K562 (cell line): ENCODE measurements around the gene PHF21A. TPM values are rescaled to one million over a fixed set of nuclear protein-coding genes. Genes with fewer than 3 reads are reported as not detected.
A peak's percentile ranks its signal among the peaks of the same experiment; 100 is the strongest.

Experiments used
- CBX3 ChIP-seq, 2 experiments: IDR thresholded peaks; 1 replicate in 1 of 2; 2 replicates in 1 of 2; pipeline ENCODE4 v1.6.1; 2012; ENCODE audit warnings: inconsistent platforms in 2 of 2, low read length in 2 of 2, borderline replicate concordance in 1 of 2, control low read depth in 1 of 2
- CHD1 ChIP-seq: fragments of 200-600 bp; sonication (generic); IDR thresholded peaks from one replicate; pipeline ENCODE4 v1.6.1; 2012; ENCODE audit warnings: mild to moderate bottlenecking, moderate library complexity, low read length, inconsistent platforms
- CREM ChIP-seq: IDR thresholded peaks from 2 replicates; pipeline ENCODE4 v1.6.1; 2014; ENCODE audit warnings: antibody characterized with exemption, low read depth
- FOXP1 ChIP-seq: sonication (generic); formaldehyde crosslinking; IDR thresholded peaks from 2 replicates; pipeline ENCODE4 v1.8.0; 2022; ENCODE audit warnings: mild to moderate bottlenecking, missing genetic modification reagents
- HMG20B ChIP-seq: fragments of 250-450 bp; sonication (Bioruptor Pico); IDR thresholded peaks from 2 replicates; pipeline ENCODE4 v1.5.0; 2021; ENCODE audit warnings: mild to moderate bottlenecking
- KDM4B ChIP-seq, 2 experiments: fragments of 450-650 bp in 1 of 2; sonication (generic) in 1 of 2; IDR thresholded peaks; 2 replicates each; pipeline ENCODE4 v1.6.1; 2016 to 2017; ENCODE audit warnings: borderline replicate concordance in 2 of 2, antibody characterized with exemption in 1 of 2, low read depth in 1 of 2, mild to moderate bottlenecking in 1 of 2
- KLF6 ChIP-seq: fragments of 250-450 bp; sonication (Bioruptor Pico); IDR thresholded peaks from 2 replicates; pipeline ENCODE4 v1.4.0; 2020; ENCODE audit warnings: mild to moderate bottlenecking, moderate library complexity, borderline replicate concordance
- MTA2 ChIP-seq: fragments of 450-650 bp; IDR thresholded peaks from 2 replicates; pipeline ENCODE4 v1.6.1; 2016; ENCODE audit warnings: low read depth
- MYBL2 ChIP-seq, 2 experiments: fragments of 450-650 bp in 1 of 2; sonication (generic) in 1 of 2; formaldehyde crosslinking in 1 of 2; IDR thresholded peaks; 2 replicates each; pipeline versions ENCODE4 v1.6.1 to v1.8.1; 2017 to 2022; ENCODE audit warnings: borderline replicate concordance in 1 of 2, inconsistent platforms in 1 of 2, low read depth in 1 of 2, mild to moderate bottlenecking in 1 of 2, missing genetic modification reagents in 1 of 2, moderate library complexity in 1 of 2
- NFE2L1 ChIP-seq: fragments of 450-650 bp; IDR thresholded peaks from 2 replicates; pipeline ENCODE4 v1.6.1; 2016; ENCODE audit warnings: missing genetic modification characterization, low read depth, mild to moderate bottlenecking, missing compliant biosample characterization, moderate library complexity, borderline replicate concordance
- POLR2B ChIP-seq: fragments of 450-650 bp; IDR thresholded peaks from 2 replicates; pipeline ENCODE4 v1.6.1; 2018; ENCODE audit warnings: low read depth; ENCODE audit not compliant: partially characterized antibody
- SNIP1 ChIP-seq: fragments of 450-650 bp; IDR thresholded peaks from 2 replicates; pipeline ENCODE4 v1.7.1; 2017; ENCODE audit warnings: low read depth, mild to moderate bottlenecking
- TCF7L2 ChIP-seq: fragments of 150-350 bp; IDR thresholded peaks from 2 replicates; pipeline ENCODE4 v1.6.1; 2016; ENCODE audit warnings: low read depth, mild to moderate bottlenecking, low read length, moderate library complexity
- ZNF41 ChIP-seq: fragments of 250-450 bp; sonication (Bioruptor Pico); conservative IDR thresholded peaks from 2 replicates; pipeline ENCODE4 v1.4.0; 2020; ENCODE audit warnings: mild to moderate bottlenecking
- ZNF57 ChIP-seq: fragments of 450-650 bp; formaldehyde crosslinking; IDR thresholded peaks from 2 replicates; pipeline ENCODE4 v1.4.0; 2020; ENCODE audit warnings: mild to moderate bottlenecking, moderate library complexity
- polyA plus RNA-seq, 8 experiments: library from polyadenylated mRNA; depleted of rRNA in 4 of 8; stranded (reverse) in 5 of 8; unstranded in 3 of 8; fragments of >200 nt; fragmentation: Nextera tagmentation in 2 of 8; fragmentation: Illumina TruSeq in 1 of 8; extraction: Ambion mirVana in 2 of 8; extraction: Trizol in 1 of 8; gene quantifications; 2 replicates each; pipeline versions ENCODE4 v1.2.1 to v1.2.3, GENCODE V29; 2011 to 2014; ENCODE audit warnings: inconsistent platforms in 1 of 8, missing spikeins in 1 of 8
- total RNA-seq, 7 experiments: library from RNA; depleted of rRNA in 6 of 7; stranded (reverse); fragments of >200 nt in 6 of 7; fragmentation: Illumina TruSeq in 2 of 7; extraction: Trizol in 2 of 7; gene quantifications; 2 replicates each; pipeline versions ENCODE4 v1.2.1 to v1.2.3, GENCODE V29; 2011 to 2021; ENCODE audit warnings: low replicate concordance in 1 of 7
- TF ChIP-seq, protein P1 (sequence below): sonication (generic); formaldehyde crosslinking; IDR thresholded peaks from 2 replicates; pipeline ENCODE4 v1.5.0; 2020; ENCODE audit warnings: missing genetic modification reagents
- TF ChIP-seq, protein P2 (sequence below): fragments of 450-650 bp; IDR thresholded peaks from 2 replicates; pipeline ENCODE4 v1.6.1; 2016; ENCODE audit warnings: borderline replicate concordance
- TF ChIP-seq, protein P3 (sequence below): sonication (generic); formaldehyde crosslinking; IDR thresholded peaks from 2 replicates; pipeline ENCODE4 v1.8.0; 2022; ENCODE audit warnings: missing genetic modification reagents, mild to moderate bottlenecking, moderate library complexity, borderline replicate concordance
- TF ChIP-seq, protein P4 (sequence below): sonication (generic); formaldehyde crosslinking; IDR thresholded peaks from 2 replicates; pipeline ENCODE4 v1.8.1; 2023; ENCODE audit warnings: mild to moderate bottlenecking, missing genetic modification reagents
- TF ChIP-seq, protein P5 (sequence below), 3 experiments: fragments of 200-800 bp in 1 of 3; fragments of 250-450 bp in 1 of 3; fragments of 450-650 bp in 1 of 3; sonication (Bioruptor Pico) in 1 of 3; sonication (Bioruptor generic) in 1 of 3; formaldehyde crosslinking in 1 of 3; IDR thresholded peaks; 2 replicates each; pipeline versions ENCODE4 v1.6.1 to v1.8.0; 2016 to 2022; ENCODE audit warnings: mild to moderate bottlenecking in 2 of 3, missing genetic modification characterization in 2 of 3, missing compliant biosample characterization in 1 of 3, moderate library complexity in 1 of 3

PHF21A gene
- total and polyA plus RNA-seq, 9 of the 15 experiments (the other 6 are each of a cell fraction or from before 2014, with no cell fraction given): 1.5 to 32.4 (median 10.7) TPM

DNA sequence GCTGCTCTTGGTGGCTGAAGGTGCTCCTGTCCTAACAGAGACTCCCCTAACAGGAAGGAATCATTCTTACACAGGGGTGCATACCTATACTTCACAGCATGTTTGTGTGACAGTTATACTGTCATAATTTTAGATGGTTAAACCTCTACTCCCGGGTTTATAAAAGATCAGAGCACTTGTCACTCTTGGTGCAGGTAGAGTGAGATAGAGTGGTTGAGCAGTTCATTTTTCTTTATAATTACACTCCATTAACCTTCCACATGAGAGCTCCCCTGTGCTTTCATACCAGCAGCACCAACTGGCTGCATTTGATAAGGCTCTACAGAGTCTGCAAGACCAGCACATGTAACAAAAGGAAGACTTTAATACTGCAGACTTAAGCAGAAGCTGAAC lies 125.9 kb downstream of the PHF21A start (continued):
- no peak for TF ChIP-seq ZNF57
- no peak for TF ChIP-seq HMG20B (CRISPR knock-in tag)
- TF ChIP-seq, protein P1, sequence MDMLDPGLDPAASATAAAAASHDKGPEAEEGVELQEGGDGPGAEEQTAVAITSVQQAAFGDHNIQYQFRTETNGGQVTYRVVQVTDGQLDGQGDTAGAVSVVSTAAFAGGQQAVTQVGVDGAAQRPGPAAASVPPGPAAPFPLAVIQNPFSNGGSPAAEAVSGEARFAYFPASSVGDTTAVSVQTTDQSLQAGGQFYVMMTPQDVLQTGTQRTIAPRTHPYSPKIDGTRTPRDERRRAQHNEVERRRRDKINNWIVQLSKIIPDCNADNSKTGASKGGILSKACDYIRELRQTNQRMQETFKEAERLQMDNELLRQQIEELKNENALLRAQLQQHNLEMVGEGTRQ: no peak
- TF ChIP-seq, protein P2, sequence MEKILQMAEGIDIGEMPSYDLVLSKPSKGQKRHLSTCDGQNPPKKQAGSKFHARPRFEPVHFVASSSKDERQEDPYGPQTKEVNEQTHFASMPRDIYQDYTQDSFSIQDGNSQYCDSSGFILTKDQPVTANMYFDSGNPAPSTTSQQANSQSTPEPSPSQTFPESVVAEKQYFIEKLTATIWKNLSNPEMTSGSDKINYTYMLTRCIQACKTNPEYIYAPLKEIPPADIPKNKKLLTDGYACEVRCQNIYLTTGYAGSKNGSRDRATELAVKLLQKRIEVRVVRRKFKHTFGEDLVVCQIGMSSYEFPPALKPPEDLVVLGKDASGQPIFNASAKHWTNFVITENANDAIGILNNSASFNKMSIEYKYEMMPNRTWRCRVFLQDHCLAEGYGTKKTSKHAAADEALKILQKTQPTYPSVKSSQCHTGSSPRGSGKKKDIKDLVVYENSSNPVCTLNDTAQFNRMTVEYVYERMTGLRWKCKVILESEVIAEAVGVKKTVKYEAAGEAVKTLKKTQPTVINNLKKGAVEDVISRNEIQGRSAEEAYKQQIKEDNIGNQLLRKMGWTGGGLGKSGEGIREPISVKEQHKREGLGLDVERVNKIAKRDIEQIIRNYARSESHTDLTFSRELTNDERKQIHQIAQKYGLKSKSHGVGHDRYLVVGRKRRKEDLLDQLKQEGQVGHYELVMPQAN: no peak
- TF ChIP-seq POLR2B: no peak
- no peak for TF ChIP-seq FOXP1
- TF ChIP-seq, protein P3, sequence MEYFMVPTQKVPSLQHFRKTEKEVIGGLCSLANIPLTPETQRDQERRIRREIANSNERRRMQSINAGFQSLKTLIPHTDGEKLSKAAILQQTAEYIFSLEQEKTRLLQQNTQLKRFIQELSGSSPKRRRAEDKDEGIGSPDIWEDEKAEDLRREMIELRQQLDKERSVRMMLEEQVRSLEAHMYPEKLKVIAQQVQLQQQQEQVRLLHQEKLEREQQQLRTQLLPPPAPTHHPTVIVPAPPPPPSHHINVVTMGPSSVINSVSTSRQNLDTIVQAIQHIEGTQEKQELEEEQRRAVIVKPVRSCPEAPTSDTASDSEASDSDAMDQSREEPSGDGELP: no peak
- TF ChIP-seq KDM4B (IDR thresholded peaks at IDR 0.05; ENCODE audit: borderline replicate concordance in 2 of 2, low read depth in 1 of 2): no peak
- no peak for TF ChIP-seq KLF6
- TF ChIP-seq, protein P4, sequence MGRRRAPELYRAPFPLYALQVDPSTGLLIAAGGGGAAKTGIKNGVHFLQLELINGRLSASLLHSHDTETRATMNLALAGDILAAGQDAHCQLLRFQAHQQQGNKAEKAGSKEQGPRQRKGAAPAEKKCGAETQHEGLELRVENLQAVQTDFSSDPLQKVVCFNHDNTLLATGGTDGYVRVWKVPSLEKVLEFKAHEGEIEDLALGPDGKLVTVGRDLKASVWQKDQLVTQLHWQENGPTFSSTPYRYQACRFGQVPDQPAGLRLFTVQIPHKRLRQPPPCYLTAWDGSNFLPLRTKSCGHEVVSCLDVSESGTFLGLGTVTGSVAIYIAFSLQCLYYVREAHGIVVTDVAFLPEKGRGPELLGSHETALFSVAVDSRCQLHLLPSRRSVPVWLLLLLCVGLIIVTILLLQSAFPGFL: no peak
- no peak for TF ChIP-seq CHD1
- TF ChIP-seq NFE2L1 (tag): no peak
- TF ChIP-seq MTA2: peak; percentile 80
- TF ChIP-seq, protein P5, sequence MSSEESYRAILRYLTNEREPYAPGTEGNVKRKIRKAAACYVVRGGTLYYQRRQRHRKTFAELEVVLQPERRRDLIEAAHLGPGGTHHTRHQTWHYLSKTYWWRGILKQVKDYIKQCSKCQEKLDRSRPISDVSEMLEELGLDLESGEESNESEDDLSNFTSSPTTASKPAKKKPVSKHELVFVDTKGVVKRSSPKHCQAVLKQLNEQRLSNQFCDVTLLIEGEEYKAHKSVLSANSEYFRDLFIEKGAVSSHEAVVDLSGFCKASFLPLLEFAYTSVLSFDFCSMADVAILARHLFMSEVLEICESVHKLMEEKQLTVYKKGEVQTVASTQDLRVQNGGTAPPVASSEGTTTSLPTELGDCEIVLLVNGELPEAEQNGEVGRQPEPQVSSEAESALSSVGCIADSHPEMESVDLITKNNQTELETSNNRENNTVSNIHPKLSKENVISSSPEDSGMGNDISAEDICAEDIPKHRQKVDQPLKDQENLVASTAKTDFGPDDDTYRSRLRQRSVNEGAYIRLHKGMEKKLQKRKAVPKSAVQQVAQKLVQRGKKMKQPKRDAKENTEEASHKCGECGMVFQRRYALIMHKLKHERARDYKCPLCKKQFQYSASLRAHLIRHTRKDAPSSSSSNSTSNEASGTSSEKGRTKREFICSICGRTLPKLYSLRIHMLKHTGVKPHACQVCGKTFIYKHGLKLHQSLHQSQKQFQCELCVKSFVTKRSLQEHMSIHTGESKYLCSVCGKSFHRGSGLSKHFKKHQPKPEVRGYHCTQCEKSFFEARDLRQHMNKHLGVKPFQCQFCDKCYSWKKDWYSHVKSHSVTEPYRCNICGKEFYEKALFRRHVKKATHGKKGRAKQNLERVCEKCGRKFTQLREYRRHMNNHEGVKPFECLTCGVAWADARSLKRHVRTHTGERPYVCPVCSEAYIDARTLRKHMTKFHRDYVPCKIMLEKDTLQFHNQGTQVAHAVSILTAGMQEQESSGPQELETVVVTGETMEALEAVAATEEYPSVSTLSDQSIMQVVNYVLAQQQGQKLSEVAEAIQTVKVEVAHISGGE (CRISPR knock-in tag; IDR thresholded peaks at IDR 0.05): no peak
- no peak for TF ChIP-seq ZNF41 (CRISPR knock-in tag)
- TF ChIP-seq CREM: peak; percentile 33; the same call in 1 of the 2 replicates
- TF ChIP-seq CBX3 (IDR thresholded peaks at IDR 0.05; ENCODE audit: borderline replicate concordance in 1 of 2, low read length in 2 of 2): peak in 1 of 2 experiments; percentile 78; a peak in 2 of 3 replicates
- TF ChIP-seq TCF7L2: peak; percentile 53; the same call in 1 of the 2 replicates
- no peak for TF ChIP-seq SNIP1
- no peak for TF ChIP-seq MYBL2 (IDR thresholded peaks at IDR 0.05; ENCODE audit: low read depth)
- no peak for TF ChIP-seq MYBL2 (CRISPR knock-in tag; IDR thresholded peaks at IDR 0.05; ENCODE audit: borderline replicate concordance)
